Cardiac muscle cell (in vitro differentiated cells and primary cell): Measurements from ENCODE around the gene EVA1C. TPM values are rescaled to one million over a fixed set of nuclear protein-coding genes. Genes with fewer than 3 reads are reported as not detected.

ENCODE experiments used
- DNase-seq, 2 donors: peaks; one replicate each; pipeline versions ENCODE4 v3.0.0 to v3.0.0-alpha.2; 2010 to 2017; ENCODE audit warnings: low read depth in 1 of 2, low spot score in 1 of 2
- H3K27ac ChIP-seq: fragments of 200-600 bp; sonication (generic); 2 replicates; pipeline ENCODE4 v1.5.1; 2016
- H3K27me3 ChIP-seq: fragments of 200-600 bp; sonication (generic); 2 replicates; pipeline ENCODE4 v1.6.0; 2016; ENCODE audit warnings: control low read depth
- H3K36me3 ChIP-seq: fragments of 200-600 bp; sonication (generic); 2 replicates; pipeline ENCODE4 v1.5.1; 2016; ENCODE audit warnings: control low read depth
- H3K4me1 ChIP-seq: fragments of 200-600 bp; sonication (generic); 2 replicates; pipeline ENCODE4 v1.8.1; 2017; ENCODE audit warnings: low read depth, mild to moderate bottlenecking, mixed run types
- H3K4me3 ChIP-seq: fragments of 200-600 bp; sonication (generic); 2 replicates; pipeline ENCODE4 v1.5.1; 2016; ENCODE audit warnings: mild to moderate bottlenecking
- H3K9me3 ChIP-seq: fragments of 200-600 bp; sonication (generic); 2 replicates; pipeline ENCODE4 v1.5.1; 2017; ENCODE audit warnings: low read depth, mild to moderate bottlenecking, control low read depth
- polyA plus RNA-seq: library from polyadenylated mRNA; unstranded; fragments of >200 nt; fragmentation: Nextera tagmentation; extraction: Ambion mirVana; gene quantifications from 2 replicates; pipeline ENCODE4 v1.2.1, GENCODE V29; 2016
- total RNA-seq: library from RNA; depleted of rRNA; stranded (reverse); fragments of >200 nt; gene quantifications from 2 replicates; pipeline ENCODE4 v1.2.3, GENCODE V29; 2016
- TF ChIP-seq, protein P1 (sequence below): IDR thresholded peaks from 2 replicates; pipeline ENCODE4 v1.5.1; 2012; ENCODE audit warnings: low read depth, mild to moderate bottlenecking, low read length

EVA1C gene
- total and polyA plus RNA-seq, 2 experiments from 2014 or later: 0.51 TPM; not detected in 1

DNA sequence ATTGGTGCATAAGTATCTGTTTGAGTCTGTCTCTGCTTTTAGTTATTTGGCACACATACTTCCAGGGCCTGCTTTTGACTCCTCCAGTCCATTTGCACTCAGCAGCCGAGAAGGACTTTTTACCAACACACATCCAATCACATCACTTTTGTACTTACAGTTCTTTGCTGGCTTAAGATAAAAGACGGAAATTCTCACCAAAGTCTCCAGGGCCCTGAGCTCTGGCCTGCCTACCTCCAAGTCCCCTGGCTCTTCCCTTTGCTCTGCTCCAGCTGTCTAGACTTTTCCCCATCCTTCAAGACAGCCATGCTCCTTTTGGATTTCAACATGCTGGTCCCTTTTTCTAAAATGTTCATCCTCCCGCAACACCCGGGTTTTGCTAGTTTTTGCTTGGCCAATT, 2.2 kb upstream of the EVA1C start:
- H3K27ac ChIP-seq: no peak overlapping the region
- TF ChIP-seq, protein P1, sequence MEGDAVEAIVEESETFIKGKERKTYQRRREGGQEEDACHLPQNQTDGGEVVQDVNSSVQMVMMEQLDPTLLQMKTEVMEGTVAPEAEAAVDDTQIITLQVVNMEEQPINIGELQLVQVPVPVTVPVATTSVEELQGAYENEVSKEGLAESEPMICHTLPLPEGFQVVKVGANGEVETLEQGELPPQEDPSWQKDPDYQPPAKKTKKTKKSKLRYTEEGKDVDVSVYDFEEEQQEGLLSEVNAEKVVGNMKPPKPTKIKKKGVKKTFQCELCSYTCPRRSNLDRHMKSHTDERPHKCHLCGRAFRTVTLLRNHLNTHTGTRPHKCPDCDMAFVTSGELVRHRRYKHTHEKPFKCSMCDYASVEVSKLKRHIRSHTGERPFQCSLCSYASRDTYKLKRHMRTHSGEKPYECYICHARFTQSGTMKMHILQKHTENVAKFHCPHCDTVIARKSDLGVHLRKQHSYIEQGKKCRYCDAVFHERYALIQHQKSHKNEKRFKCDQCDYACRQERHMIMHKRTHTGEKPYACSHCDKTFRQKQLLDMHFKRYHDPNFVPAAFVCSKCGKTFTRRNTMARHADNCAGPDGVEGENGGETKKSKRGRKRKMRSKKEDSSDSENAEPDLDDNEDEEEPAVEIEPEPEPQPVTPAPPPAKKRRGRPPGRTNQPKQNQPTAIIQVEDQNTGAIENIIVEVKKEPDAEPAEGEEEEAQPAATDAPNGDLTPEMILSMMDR: no peak
- no peaks in the 10 kb centered on the region for H3K9me3 ChIP-seq
- H3K4me3 ChIP-seq: no peak overlapping the region
- H3K36me3 ChIP-seq: no peaks in the 10 kb centered on the region
- H3K4me1 ChIP-seq: no peaks in the 10 kb centered on the region
- peaks cover 71% of the 10 kb centered on the region for H3K27me3 ChIP-seq
- DNase-seq: peak in 1 of 2 donors; percentile 55

DNA sequence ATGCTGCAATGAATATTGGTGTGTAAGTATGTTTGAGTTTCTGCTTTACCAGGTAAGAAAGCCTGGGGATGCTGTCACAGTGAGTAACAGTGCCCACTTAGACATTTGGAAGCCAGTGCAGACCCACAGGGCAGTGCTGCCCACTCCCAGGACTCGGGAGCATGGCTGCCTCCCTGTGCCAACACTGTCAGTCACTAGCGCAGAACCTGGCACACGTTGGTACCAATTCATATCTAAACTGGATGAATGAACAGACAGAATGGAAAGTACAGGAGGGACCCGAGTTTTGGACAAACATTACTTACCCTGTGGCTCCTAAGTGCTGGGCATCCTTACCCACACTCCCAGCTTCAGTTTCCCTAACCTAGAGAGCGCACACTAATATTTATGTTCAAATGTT, 1.6 kb upstream of the EVA1C start:
- no peak for DNase-seq
- Histone ChIP-seq H3K27me3 (peaks cover 75% of the 10 kb centered on the region), H3K27ac (no peak overlapping the region), H3K4me1 (no peaks in the 10 kb centered on the region), H3K9me3 (no peaks in the 10 kb centered on the region), H3K36me3 (no peaks in the 10 kb centered on the region), H3K4me3 (no peak overlapping the region)
- TF ChIP-seq, protein P1: no peak

DNA sequence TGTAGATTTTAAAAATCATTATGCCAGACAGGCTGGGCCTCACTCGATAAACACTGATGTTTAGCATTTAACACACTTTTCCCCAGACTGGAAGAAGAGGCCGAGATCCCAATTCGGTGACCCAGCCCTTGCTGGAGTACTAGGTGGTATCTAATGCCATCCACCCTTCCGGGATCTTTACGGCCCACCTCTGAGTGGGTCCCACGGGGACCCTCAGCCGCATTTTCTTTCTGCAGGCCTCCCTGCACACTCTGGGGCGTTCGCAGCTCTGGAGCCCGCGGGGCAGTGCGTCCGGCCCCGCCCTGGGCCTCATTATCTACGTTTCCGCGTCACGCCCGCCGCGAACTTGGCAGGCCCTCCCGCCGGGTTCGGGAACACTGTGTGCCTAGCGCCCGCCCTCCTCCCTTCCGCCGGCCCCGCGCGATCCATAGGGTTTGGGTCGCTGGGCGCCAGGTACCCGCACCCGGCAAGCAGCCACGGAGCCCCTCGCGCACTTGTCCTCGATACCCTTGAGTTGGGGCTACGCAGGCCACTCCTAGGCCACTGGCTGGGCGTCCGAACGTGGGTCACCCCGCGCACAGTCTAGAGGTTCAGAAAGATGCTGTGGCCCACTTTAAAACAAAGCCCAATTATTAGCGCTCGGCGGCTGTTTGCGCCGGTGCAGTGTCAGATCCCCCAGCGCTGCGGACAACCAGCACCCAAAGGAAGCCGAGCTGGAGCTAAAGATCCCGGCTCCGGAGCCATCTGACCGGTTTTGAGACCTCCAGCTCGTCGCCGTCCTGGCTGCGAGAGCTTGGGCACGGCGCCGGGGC, 950 bp upstream of the EVA1C start:
- H3K4me1 ChIP-seq: no peaks in the 10 kb centered on the region
- H3K4me3 ChIP-seq: peak overlapping the region; percentile 43
- TF ChIP-seq, protein P1: no peak
- H3K36me3 ChIP-seq: no peaks in the 10 kb centered on the region
- peak; percentile 25 to 90 for DNase-seq
- peaks cover 76% of the 10 kb centered on the region for H3K27me3 ChIP-seq
- no peak overlapping the region for H3K27ac ChIP-seq
- no peaks in the 10 kb centered on the region for H3K9me3 ChIP-seq

DNA sequence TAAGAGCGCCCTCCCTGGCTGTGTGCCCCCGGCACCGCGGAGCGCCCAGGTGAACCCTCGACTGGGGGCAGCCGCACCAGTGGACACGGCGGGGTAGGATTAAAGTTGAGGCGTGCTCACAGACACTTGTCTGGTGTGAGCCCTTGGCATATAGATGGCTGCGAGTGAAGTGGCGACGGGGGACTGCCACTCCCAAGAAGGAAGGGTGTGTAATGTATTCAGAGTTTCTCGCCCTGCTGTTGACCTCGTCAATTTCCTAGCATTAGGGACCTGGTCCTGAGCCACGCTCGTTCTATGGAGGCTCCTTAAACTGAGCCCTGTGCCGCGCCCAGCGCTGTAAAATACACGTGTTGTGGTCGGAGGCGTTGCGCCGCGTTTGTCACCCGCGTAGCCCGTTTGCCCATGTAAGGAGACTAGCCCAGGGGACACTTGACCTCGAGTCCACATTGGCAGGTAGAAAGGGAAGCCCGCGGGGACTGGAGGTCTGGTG, 554 bp downstream of the EVA1C start:
- peaks cover 76% of the 10 kb centered on the region for H3K27me3 ChIP-seq
- no peaks in the 10 kb centered on the region for H3K4me1 ChIP-seq
- TF ChIP-seq, protein P1: no peak
- DNase-seq: peak in 1 of 2 donors; percentile 31
- peak overlapping the region; percentile 43 for H3K4me3 ChIP-seq
- no peaks in the 10 kb centered on the region for H3K9me3 ChIP-seq
- H3K36me3 ChIP-seq: no peaks in the 10 kb centered on the region
- no peak overlapping the region for H3K27ac ChIP-seq

DNA sequence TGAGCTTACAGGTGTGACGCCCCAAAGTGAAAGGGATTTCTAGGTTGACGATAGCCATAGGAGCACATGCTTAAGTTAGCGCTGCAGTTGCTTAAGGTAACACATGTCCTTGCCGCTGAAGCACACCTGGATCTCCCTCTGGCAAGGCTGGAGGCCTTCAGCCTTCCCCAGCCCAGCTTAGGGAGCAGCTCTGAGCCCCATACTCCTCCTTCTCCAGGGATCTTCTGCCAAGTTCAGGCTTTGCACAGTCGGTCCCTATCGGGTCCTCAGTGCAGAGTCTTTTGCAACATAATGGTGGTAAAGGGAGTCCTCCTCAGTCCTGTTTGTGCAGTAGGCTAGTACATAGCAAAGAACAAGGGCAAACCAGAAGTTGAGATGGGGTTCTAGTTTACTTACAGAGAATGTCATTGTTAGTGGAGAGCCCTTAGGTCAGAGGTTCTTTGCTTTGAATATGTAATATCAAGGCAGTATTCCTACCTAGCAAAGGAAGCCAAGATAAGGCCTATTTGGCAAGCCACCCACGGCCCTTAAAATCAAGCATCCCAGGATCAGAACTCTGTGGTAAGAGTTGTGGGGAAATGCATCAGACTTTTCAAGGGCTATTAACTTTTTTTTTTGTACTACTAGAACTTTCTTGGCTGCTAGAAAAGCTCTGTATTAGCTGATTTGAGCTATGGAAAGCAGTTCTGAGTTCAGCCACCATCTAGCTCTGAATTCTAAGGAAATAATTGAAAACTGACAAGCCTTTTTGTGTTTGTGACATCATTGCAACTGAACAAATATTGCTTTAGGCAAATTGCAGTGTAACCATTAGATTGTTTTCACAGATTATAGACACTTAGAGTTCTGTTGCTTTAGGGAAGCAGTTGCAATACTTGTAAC, 1.4 kb downstream of the EVA1C start:
- no peaks in the 10 kb centered on the region for H3K4me1 ChIP-seq
- H3K4me3 ChIP-seq: no peak overlapping the region
- no peaks in the 10 kb centered on the region for H3K36me3 ChIP-seq
- TF ChIP-seq, protein P1: no peak
- H3K27me3 ChIP-seq: peaks cover 69% of the 10 kb centered on the region
- DNase-seq: peak in 1 of 2 donors; percentile 78
- H3K9me3 ChIP-seq: no peaks in the 10 kb centered on the region
- no peak overlapping the region for H3K27ac ChIP-seq
